ENCODE data around the gene MCEMP1.

DNA sequence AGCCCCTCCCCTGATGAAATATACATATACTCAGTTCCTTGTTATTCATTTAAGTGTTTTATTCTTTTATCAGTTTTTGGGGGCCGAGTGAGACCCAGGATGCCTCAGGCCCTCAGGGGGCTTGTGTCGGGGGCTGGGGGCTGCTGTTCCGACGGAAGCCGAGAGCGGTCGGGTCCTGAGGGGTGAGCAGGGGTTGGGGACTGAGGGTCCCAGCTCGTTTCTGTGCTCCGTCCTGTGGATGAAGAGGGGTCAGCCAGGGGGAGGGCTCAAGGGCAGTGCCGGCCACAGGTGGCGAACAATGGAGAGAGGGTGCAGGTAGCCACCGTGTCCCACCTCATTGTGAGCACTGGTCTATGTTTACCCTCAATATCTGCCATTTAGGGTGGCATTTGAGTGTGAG is 45.3 kb upstream of the MCEMP1 start:
- TF ChIP-seq, protein P1, sequence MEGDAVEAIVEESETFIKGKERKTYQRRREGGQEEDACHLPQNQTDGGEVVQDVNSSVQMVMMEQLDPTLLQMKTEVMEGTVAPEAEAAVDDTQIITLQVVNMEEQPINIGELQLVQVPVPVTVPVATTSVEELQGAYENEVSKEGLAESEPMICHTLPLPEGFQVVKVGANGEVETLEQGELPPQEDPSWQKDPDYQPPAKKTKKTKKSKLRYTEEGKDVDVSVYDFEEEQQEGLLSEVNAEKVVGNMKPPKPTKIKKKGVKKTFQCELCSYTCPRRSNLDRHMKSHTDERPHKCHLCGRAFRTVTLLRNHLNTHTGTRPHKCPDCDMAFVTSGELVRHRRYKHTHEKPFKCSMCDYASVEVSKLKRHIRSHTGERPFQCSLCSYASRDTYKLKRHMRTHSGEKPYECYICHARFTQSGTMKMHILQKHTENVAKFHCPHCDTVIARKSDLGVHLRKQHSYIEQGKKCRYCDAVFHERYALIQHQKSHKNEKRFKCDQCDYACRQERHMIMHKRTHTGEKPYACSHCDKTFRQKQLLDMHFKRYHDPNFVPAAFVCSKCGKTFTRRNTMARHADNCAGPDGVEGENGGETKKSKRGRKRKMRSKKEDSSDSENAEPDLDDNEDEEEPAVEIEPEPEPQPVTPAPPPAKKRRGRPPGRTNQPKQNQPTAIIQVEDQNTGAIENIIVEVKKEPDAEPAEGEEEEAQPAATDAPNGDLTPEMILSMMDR (IDR thresholded peaks at IDR 0.05), result no peak
- no peak for TF ChIP-seq POLR2A (IDR thresholded peaks at IDR 0.05)

Data from adrenal gland (tissue), 5 donors.